GM12873 (cell line): Measurements from ENCODE around the gene IQSEC1.

Source experiments
- TF ChIP-seq, protein P1 (sequence below): IDR thresholded peaks from 2 replicates; pipeline ENCODE4 v1.5.1; 2012; ENCODE audit warnings: low read depth, mild to moderate bottlenecking, moderate library complexity, low read length, control low read depth; ENCODE audit not compliant: insufficient read depth; ENCODE audit errors: missing control alignments

Gene IQSEC1

GRCh38 chr3:13073326-13074005 is at the start of gene IQSEC1:
IQSEC1 (minus strand) TSS chr3:13073429; CDS start chr3:13073014, 415 bp downstream.
- TF ChIP-seq, protein P1, sequence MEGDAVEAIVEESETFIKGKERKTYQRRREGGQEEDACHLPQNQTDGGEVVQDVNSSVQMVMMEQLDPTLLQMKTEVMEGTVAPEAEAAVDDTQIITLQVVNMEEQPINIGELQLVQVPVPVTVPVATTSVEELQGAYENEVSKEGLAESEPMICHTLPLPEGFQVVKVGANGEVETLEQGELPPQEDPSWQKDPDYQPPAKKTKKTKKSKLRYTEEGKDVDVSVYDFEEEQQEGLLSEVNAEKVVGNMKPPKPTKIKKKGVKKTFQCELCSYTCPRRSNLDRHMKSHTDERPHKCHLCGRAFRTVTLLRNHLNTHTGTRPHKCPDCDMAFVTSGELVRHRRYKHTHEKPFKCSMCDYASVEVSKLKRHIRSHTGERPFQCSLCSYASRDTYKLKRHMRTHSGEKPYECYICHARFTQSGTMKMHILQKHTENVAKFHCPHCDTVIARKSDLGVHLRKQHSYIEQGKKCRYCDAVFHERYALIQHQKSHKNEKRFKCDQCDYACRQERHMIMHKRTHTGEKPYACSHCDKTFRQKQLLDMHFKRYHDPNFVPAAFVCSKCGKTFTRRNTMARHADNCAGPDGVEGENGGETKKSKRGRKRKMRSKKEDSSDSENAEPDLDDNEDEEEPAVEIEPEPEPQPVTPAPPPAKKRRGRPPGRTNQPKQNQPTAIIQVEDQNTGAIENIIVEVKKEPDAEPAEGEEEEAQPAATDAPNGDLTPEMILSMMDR = no peak

DNA sequence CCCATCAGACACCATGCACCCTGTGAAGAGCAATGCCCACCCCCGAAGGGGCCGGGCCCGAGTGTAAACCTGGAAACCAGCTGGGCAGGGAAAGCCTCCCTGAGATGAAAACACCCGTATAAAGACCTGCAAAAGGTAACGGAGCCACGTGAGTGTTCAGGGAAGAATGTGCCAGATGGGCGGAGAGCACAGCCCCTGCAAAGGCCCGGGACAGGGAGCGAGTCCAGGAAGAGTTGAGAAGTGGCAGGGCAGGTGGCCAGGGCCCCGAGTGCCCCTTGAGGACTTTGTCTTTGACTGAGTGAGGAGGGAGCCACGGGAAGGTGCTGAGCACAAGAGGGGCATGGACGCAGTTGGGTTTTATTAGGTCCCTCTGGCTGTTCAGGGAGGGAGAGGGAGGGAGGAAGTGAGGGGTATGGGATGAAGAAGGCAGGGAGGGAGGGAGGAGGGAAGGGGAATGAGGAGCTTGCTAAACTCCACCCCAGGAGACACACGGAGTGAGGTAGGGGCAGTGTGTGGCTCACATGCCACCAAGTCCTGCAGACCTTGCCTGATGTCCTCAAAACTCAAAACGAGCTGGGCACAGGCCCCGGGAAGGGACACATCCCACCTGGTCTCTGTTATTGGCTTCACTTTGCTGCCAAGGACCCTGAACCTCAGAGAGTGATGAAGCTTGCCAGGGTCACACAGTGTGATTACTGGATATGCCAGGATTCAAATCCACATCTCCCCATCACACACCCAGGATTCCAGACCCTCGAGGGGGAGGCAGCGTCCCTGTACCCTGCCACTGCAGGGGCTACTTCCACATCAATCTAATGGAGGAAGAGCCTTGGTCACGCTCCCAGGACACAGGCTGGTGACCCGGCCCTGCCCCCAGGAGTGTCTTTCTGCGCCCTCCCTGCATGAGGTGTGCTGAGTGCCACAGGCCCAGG is 49.1 kb upstream of the IQSEC1 start:
- TF ChIP-seq, protein P1 = no peak

DNA sequence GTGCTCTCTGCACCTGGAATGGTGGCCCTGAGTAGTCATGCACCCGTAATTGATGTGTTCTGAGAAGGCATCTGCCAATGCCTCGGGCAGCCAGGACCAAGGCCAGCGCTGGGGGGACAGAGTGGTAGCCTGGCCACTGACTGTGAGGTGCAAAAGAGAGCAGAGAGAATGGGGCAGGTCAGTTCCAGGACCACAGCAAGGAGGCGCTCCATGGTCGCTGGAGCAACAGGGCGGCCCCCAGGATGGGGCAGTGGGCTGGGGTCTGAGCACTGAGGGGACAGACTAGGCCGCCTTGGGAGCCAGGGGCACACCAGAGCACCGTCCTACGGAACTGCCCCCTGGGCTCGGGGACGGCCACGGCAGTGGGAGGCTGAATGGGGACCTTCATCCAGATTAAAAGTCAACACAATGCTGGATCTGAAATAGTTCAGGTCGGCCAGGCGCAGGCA is 48.3 kb upstream of the IQSEC1 start:
- TF ChIP-seq, protein P1 = peak; percentile 2

GRCh38 chr3:13120928-13121552 is 47.8 kb upstream of the IQSEC1 start:
- TF ChIP-seq, protein P1 = no peak

GRCh38 chr3:13120289-13120927 is 47.2 kb upstream of the IQSEC1 start:
- TF ChIP-seq, protein P1 = no peak

- TF ChIP-seq, protein P1 = no peak
Observed at GRCh38 chr3:13119471-13120220, 46.4 kb upstream of the IQSEC1 start.
